SU-DHL-6 (cell line): ENCODE data around the gene FBXO31.

ENCODE experiments used
- H2AFZ ChIP-seq: fragments of 200-600 bp; sonication (generic); 2 replicates; pipeline ENCODE4 v1.6.1; 2014; ENCODE audit warnings: low read depth, mild to moderate bottlenecking, moderate library complexity, mixed read lengths, antibody characterized with exemption, low read length; ENCODE audit not compliant: severe bottlenecking
- H3F3A ChIP-seq: fragments of 200-600 bp; shearing (Covaris generic); 2 replicates; pipeline ENCODE4 v1.6.0; 2016; ENCODE audit warnings: antibody characterized with exemption, mild to moderate bottlenecking; ENCODE audit not compliant: insufficient read depth
- H3K27ac ChIP-seq: fragments of 200-600 bp; sonication (generic); 2 replicates; pipeline ENCODE4 v1.5.1; 2016; ENCODE audit warnings: low read depth, mild to moderate bottlenecking, low read length, moderate library complexity, mixed read lengths
- H3K27me3 ChIP-seq: fragments of 200-600 bp; sonication (generic), shearing (Covaris generic); 2 replicates; pipeline ENCODE4 v1.6.0; 2014; ENCODE audit warnings: mild to moderate bottlenecking, low read length
- H3K36me3 ChIP-seq: fragments of 200-600 bp; sonication (generic); 2 replicates; pipeline ENCODE4 v1.6.1; 2014; ENCODE audit warnings: mild to moderate bottlenecking, low read length, mixed read lengths
- H3K4me2 ChIP-seq: fragments of 300-600, 200-600 bp; shearing (Covaris generic), sonication (generic); 2 replicates; pipeline ENCODE4 v1.6.0; 2014; ENCODE audit warnings: low read length, low read depth, mild to moderate bottlenecking; ENCODE audit not compliant: poor library complexity, severe bottlenecking
- H3K4me3 ChIP-seq: fragments of 200-600 bp; sonication (generic); 2 replicates; pipeline ENCODE4 v1.5.1; 2014; ENCODE audit warnings: antibody characterized with exemption, low read length, mild to moderate bottlenecking, mixed read lengths; ENCODE audit not compliant: insufficient read depth, poor library complexity, severe bottlenecking
- H3K79me2 ChIP-seq: fragments of 200-600 bp; sonication (generic); 2 replicates; pipeline ENCODE4 v1.6.1; 2014; ENCODE audit warnings: mild to moderate bottlenecking, low read length, moderate library complexity; ENCODE audit not compliant: insufficient read depth
- H3K9ac ChIP-seq: fragments of 200-600 bp; sonication (generic); 2 replicates; pipeline ENCODE4 v1.7.0; 2014; ENCODE audit warnings: mild to moderate bottlenecking, low read length
- H3K9me2 ChIP-seq: fragments of 200-600 bp; sonication (generic); replicated peaks from 2 replicates; pipeline ENCODE4 v1.6.1; 2014; ENCODE audit warnings: low read length; ENCODE audit not compliant: insufficient read depth
- H3K9me3 ChIP-seq: fragments of 200-600 bp; sonication (generic); 2 replicates; pipeline ENCODE4 v1.6.1; 2014; ENCODE audit warnings: low read length, mixed read lengths; ENCODE audit not compliant: insufficient read depth
- H4K20me1 ChIP-seq: fragments of 200-600 bp; sonication (generic); 2 replicates; pipeline ENCODE4 v1.6.1; 2014; ENCODE audit warnings: low read depth, mild to moderate bottlenecking, antibody characterized with exemption, low read length, moderate library complexity, mixed read lengths
- CTCF ChIP-seq: fragments of 200-600 bp; sonication (generic); IDR thresholded peaks from one replicate; pipeline ENCODE4 v1.5.1; 2017; ENCODE audit warnings: antibody characterized with exemption, mild to moderate bottlenecking, low read length, moderate library complexity; ENCODE audit not compliant: insufficient read depth, poor library complexity, severe bottlenecking
- EZH2phosphoT487 ChIP-seq: fragments of 200-600 bp; sonication (generic), shearing (Covaris generic); conservative IDR thresholded peaks from 2 replicates; pipeline ENCODE4 v1.6.1; 2018; ENCODE audit warnings: mild to moderate bottlenecking, antibody characterized with exemption, low read length, moderate library complexity, mixed read lengths

The FBXO31 gene

GRCh38 chr16:87309620-87310525 is 73.7 kb downstream of the FBXO31 start:
- no peak overlapping the region for H3K4me2 ChIP-seq
- H3K9me2 ChIP-seq: no peaks in the 10 kb centered on the region
- H3K36me3 ChIP-seq: no peaks in the 10 kb centered on the region
- no peaks in the 10 kb centered on the region for H3F3A ChIP-seq
- H3K27ac ChIP-seq: no peak overlapping the region
- no peak overlapping the region for H2AFZ ChIP-seq
- no peak overlapping the region for H3K4me3 ChIP-seq
- no peaks in the 10 kb centered on the region for H3K27me3 ChIP-seq
- no peaks in the 10 kb centered on the region for H3K9me3 ChIP-seq
- no peaks in the 10 kb centered on the region for H3K79me2 ChIP-seq
- H3K9ac ChIP-seq: no peak overlapping the region
- no peak for TF ChIP-seq EZH2phosphoT487
- TF ChIP-seq CTCF: no peak
- H4K20me1 ChIP-seq: no peaks in the 10 kb centered on the region

- H3K4me2 ChIP-seq: no peak overlapping the region
- H3K79me2 ChIP-seq: no peaks in the 10 kb centered on the region
- H3K27me3 ChIP-seq: no peaks in the 10 kb centered on the region
- TF ChIP-seq CTCF (no peak), EZH2phosphoT487 (no peak)
- no peak overlapping the region for H3K27ac ChIP-seq
- no peaks in the 10 kb centered on the region for H3K9me2 ChIP-seq
- no peaks in the 10 kb centered on the region for H3K9me3 ChIP-seq
- no peaks in the 10 kb centered on the region for H4K20me1 ChIP-seq
- H3F3A ChIP-seq: no peaks in the 10 kb centered on the region
- no peak overlapping the region for H3K4me3 ChIP-seq
- H3K9ac ChIP-seq: no peak overlapping the region
- H3K36me3 ChIP-seq: no peaks in the 10 kb centered on the region
- H2AFZ ChIP-seq: no peak overlapping the region
Observed at GRCh38 chr16:87308826-87309225, 74.8 kb downstream of the FBXO31 start.

GRCh38 chr16:87306516-87306915 is 77.1 kb downstream of the FBXO31 start:
- H3K79me2 ChIP-seq: no peaks in the 10 kb centered on the region
- no peaks in the 10 kb centered on the region for H4K20me1 ChIP-seq
- no peaks in the 10 kb centered on the region for H3K36me3 ChIP-seq
- H3K27me3 ChIP-seq: no peaks in the 10 kb centered on the region
- H3F3A ChIP-seq: no peaks in the 10 kb centered on the region
- no peak overlapping the region for H3K27ac ChIP-seq
- H3K4me3 ChIP-seq: no peak overlapping the region
- no peak overlapping the region for H2AFZ ChIP-seq
- no peaks in the 10 kb centered on the region for H3K9me3 ChIP-seq
- H3K9me2 ChIP-seq: no peaks in the 10 kb centered on the region
- no peak overlapping the region for H3K4me2 ChIP-seq
- TF ChIP-seq CTCF: no peak
- no peak for TF ChIP-seq EZH2phosphoT487
- H3K9ac ChIP-seq: no peak overlapping the region
